Superior temporal gyrus (tissue), 1 donor: ENCODE data around the gene FAM131B.
"Not testable (repeated sequence)": the region's sequence is repeated elsewhere in the genome, so short reads cannot be mapped to it uniquely, and the experiment has no call there.

Source experiments
- DNase-seq: peaks from one replicate; pipeline ENCODE4 v3.0.0-alpha.2; 2016; ENCODE audit errors: extremely low spot score

FAM131B gene

GRCh38 chr7:143362131-143363015, at the start of gene FAM131B:
FAM131B (minus strand) TSS chr7:143362713; CDS start chr7:143362603, 110 bp downstream.
- no peak for DNase-seq

GRCh38 chr7:143411976-143412708, 49.6 kb upstream of the FAM131B start:
- DNase-seq: no peak

- DNase-seq: no peak
These were observed 48.0 kb upstream of the FAM131B start for GRCh38 chr7:143410521-143411004.

- no peak for DNase-seq
These were observed 46.4 kb upstream of the FAM131B start, which contains the start of gene EPHA1 for GRCh38 chr7:143408686-143409561. EPHA1 (minus strand) TSS chr7:143408856; CDS start chr7:143408805, 51 bp downstream.

- DNase-seq: no peak
These were observed 45.8 kb upstream of the FAM131B start for GRCh38 chr7:143408252-143408685.

- DNase-seq: no peak
These were observed 45.1 kb upstream of the FAM131B start for GRCh38 chr7:143407287-143408251.

- DNase-seq: no peak
These were observed 43.5 kb upstream of the FAM131B start for GRCh38 chr7:143406002-143406357.

GRCh38 chr7:143405173-143406001, 42.9 kb upstream of the FAM131B start:
- no peak for DNase-seq

- not testable (repeated sequence) for DNase-seq
These were observed 39.7 kb upstream of the FAM131B start for GRCh38 chr7:143402233-143402632.

GRCh38 chr7:143401265-143401664, 38.8 kb upstream of the FAM131B start:
- DNase-seq: no peak

- DNase-seq: no peak
These were observed 37.1 kb upstream of the FAM131B start for GRCh38 chr7:143399642-143400041.

GRCh38 chr7:143399151-143399550, 36.6 kb upstream of the FAM131B start:
- DNase-seq: no peak

- no peak for DNase-seq
These were observed 36.1 kb upstream of the FAM131B start for GRCh38 chr7:143398616-143399015.

- no peak for DNase-seq
These were observed 35.4 kb upstream of the FAM131B start for GRCh38 chr7:143397710-143398530.

- DNase-seq: no peak
These were observed 34.4 kb upstream of the FAM131B start for GRCh38 chr7:143396625-143397556.

GRCh38 chr7:143396182-143396581, 33.7 kb upstream of the FAM131B start:
- no peak for DNase-seq
